ENCODE measurements around the gene KBTBD12.

The KBTBD12 gene

DNA sequence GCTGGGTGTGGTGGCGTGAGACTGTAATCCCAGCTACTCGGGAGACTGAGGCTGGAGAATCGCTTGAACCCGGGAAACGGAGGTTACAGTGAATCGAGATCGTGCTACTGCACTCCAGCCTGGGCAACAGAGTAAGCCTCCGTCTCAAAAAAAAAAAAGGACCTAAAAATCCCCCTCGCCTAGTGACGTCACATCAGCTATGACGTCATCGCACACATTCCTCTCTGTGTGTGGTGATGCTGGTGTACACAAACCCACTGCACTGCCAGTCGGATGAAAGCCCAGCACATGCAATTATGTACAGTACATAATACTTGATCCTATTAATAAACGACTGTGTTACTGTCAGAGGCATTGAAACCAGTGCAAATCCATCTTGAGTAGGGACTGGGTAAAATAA is 97.0 kb downstream of the KBTBD12 start:
- no peak for DNase-seq (ENCODE audit: low read depth, low spot score)

DNA sequence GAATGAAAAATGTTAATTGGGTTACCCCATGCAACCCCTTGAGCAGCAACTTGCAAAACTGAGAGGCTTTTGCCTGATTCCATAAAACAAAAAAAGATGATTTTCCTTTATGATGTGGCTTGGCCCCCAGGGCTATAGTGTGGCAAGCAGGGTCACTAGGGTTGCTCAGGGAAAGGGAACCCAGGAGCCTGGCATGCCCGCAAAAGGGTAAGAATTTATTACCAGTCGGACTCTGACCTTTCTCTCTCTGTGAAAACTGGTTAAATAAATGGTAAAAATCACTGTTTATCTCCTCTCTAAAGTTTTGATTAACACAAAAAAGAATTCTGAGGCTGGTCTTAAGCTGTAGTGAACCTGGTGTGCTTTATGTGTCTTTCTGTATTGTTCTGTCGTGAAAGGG is 99.5 kb downstream of the KBTBD12 start:
- DNase-seq (ENCODE audit: low read depth, low spot score), result no peak

- no peak for DNase-seq (ENCODE audit: low read depth, low spot score)
These were observed 101.5 kb downstream of the KBTBD12 start for GRCh38 chr3:128016502-128016901.

DNA sequence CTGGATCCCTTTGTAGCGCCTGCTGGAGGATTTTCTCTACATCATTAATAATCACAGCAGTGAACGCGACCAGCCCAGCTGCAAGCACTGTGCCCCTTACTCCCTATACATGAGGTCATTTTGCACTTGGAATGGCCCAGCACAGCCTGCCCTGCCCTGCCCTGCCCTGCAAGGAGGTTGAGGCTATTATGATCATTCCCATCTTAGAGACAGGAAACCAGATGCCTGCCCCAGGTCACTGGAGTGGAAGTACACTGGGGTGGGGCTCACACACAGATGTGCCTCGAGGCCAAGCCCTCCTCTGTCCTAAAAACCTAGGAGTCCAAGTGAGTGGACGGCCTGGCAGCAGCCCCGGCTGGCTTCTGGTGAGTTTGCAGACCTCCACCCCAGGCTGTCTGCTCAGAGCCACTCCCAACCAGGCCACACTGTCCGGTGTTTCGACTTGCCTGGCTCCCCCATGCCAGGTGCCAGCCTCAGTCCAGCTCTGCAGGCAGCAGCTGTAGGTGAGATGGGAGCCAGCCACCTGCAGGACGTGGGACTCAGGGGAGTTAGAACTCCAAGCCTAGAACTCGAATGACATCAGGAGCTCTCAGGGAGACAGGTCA is 106.8 kb downstream of the KBTBD12 start:
- DNase-seq (ENCODE audit: low read depth, low spot score), result no peak

- DNase-seq (ENCODE audit: low read depth, low spot score), result peak; percentile 69
These were observed 118.1 kb downstream of the KBTBD12 start for GRCh38 chr3:128033102-128033501.

DNA sequence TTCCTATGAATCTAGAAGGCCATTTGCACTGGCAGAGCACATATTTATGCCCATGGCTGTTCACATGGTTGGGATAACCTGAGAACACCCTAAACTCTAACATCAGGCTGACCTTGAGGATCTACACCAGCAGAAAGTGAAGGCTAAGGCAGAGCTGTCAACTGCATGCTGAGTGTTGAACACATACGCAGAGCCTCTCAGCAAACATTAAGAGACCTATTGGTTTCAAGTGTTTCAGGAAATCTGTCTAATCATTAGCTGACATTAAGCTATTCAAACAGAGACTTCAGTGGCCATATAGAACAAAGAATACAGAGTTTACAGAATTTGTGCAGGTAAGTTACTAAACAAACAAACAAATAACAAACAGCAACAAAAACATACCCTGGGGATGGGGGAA is 121.1 kb downstream of the KBTBD12 start:
- no peak for DNase-seq (ENCODE audit: low read depth, low spot score)

Measured in astrocyte of the hippocampus (primary cell).